ENCODE measurements around the gene DDX54.
"Not testable (repeated sequence)": the region's sequence is repeated elsewhere in the genome, so short reads cannot be mapped to it uniquely, and the experiment has no call there.

DDX54 gene

GRCh38 chr12:113119980-113120669 is 65.2 kb downstream of the DDX54 start:
- DNase-seq (ENCODE audit: low read depth in 2 of 2): no peak

GRCh38 chr12:113118142-113118541 is 67.1 kb downstream of the DDX54 start:
- DNase-seq (ENCODE audit: low read depth in 2 of 2): no peak

- not testable (repeated sequence) for DNase-seq (ENCODE audit: low read depth in 2 of 2)
Measured at GRCh38 chr12:113117684-113118083, 67.6 kb downstream of the DDX54 start.

- DNase-seq (ENCODE audit: low read depth in 2 of 2): no peak
Measured at GRCh38 chr12:113116875-113117274, 68.4 kb downstream of the DDX54 start.

- DNase-seq (ENCODE audit: low read depth in 2 of 2): no peak
Measured at GRCh38 chr12:113115455-113116126, 69.7 kb downstream of the DDX54 start.

- no peak for DNase-seq (ENCODE audit: low read depth in 2 of 2)
Measured at GRCh38 chr12:113114447-113115178, 70.7 kb downstream of the DDX54 start.

- no peak for DNase-seq (ENCODE audit: low read depth in 2 of 2)
Measured at GRCh38 chr12:113113397-113113796, 71.9 kb downstream of the DDX54 start.

- no peak for DNase-seq (ENCODE audit: low read depth in 2 of 2)
Measured at GRCh38 chr12:113112043-113112899, 73.0 kb downstream of the DDX54 start.

GRCh38 chr12:113111247-113111646 is 74.0 kb downstream of the DDX54 start:
- DNase-seq (ENCODE audit: low read depth in 2 of 2): no peak

- no peak for DNase-seq (ENCODE audit: low read depth in 2 of 2)
Measured at GRCh38 chr12:113109872-113110599, 75.2 kb downstream of the DDX54 start.

- no peak for DNase-seq (ENCODE audit: low read depth in 2 of 2)
Measured at GRCh38 chr12:113109360-113109759, 75.9 kb downstream of the DDX54 start.

- no peak for DNase-seq (ENCODE audit: low read depth in 2 of 2)
Measured at GRCh38 chr12:113108308-113108707, 77.0 kb downstream of the DDX54 start.
